Choroid plexus epithelial cell (primary cell): ENCODE results near the gene CFAP73.
A peak's percentile ranks its signal among the peaks of the same experiment; 100 is the strongest.

Experiments
- DNase-seq: peaks from one replicate; pipeline ENCODE4 v3.0.0-alpha.2; 2010; ENCODE audit warnings: low read depth
- H3K4me3 ChIP-seq: 2 replicates; pipeline ENCODE4 v1.5.1; 2011; ENCODE audit warnings: low read depth, mild to moderate bottlenecking, control low read depth, low read length, moderate library complexity
- TF ChIP-seq, protein P1 (sequence below): conservative IDR thresholded peaks from 2 replicates; pipeline ENCODE4 v1.5.1; 2011; ENCODE audit warnings: low read depth, mild to moderate bottlenecking, control low read depth, inconsistent platforms, low read length, moderate library complexity

CFAP73 gene

DNA sequence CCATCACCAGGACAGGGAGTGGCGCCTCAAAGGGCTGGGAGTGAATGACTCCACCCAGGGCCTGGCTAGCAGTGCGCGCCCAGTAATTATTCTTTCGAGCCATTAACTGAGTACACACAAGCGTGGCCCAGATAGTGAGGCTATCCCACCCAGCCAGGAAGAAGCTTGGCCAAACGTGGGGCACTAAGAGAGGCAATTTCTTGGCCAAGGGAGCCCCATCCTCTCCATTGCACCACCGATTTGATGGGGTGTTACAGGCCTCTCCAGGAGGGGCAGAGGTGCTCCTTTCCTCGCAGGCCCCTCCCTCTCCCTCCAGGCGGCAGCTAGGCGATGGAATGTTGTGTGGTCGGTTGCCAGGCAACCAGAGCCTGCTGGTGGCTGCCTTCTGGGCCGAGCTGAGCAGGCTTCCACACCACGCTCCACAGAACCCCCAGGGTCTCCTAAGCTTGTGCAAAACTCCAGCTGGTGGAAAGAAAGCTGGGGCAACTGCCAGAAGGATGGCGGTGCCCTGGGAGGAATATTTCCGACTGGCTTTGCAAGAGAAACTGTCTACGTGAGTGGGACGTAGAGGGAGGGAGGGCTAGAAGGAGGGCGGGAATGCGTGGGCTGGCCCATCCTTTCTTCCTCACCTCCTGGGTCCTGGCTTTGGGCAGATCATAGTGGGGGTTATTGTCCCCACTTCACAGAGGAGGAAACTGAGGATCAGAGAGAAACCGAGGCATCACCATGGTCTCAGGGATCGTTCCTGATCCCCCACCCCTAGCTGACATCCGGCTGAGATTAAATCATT is at the start of gene CFAP73:
TSS of gene CFAP73 (plus strand) at position 364 of the 790 bp plus-strand sequence. CDS start at position 498, 134 bp downstream.
- TF ChIP-seq, protein P1, sequence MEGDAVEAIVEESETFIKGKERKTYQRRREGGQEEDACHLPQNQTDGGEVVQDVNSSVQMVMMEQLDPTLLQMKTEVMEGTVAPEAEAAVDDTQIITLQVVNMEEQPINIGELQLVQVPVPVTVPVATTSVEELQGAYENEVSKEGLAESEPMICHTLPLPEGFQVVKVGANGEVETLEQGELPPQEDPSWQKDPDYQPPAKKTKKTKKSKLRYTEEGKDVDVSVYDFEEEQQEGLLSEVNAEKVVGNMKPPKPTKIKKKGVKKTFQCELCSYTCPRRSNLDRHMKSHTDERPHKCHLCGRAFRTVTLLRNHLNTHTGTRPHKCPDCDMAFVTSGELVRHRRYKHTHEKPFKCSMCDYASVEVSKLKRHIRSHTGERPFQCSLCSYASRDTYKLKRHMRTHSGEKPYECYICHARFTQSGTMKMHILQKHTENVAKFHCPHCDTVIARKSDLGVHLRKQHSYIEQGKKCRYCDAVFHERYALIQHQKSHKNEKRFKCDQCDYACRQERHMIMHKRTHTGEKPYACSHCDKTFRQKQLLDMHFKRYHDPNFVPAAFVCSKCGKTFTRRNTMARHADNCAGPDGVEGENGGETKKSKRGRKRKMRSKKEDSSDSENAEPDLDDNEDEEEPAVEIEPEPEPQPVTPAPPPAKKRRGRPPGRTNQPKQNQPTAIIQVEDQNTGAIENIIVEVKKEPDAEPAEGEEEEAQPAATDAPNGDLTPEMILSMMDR: no peak
- DNase-seq: peak; percentile 94
- H3K4me3 ChIP-seq: no peak within 1 kb of the TSS

DNA sequence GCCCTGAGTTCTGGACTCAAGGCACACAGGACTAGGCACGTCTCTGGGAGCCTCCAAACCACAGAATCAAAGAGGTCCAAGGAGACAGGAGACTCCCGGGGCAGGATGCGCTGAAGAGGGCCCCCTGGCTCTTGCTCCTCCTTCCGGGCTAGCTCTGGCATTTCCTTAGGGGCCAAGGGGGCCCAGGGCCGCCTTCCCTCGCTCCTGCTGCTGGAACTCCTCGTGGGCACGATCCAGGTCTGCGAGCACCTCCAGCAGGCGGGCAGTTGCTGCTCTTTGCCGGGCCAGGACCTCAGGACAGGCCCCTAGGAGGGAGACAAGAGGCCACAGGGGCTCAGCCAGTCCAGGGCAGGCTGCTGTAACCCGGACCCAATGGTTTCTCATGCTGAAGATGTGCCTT is 49.8 kb upstream of the CFAP73 start:
- TF ChIP-seq, protein P1: no peak
- DNase-seq: no peak

DNA sequence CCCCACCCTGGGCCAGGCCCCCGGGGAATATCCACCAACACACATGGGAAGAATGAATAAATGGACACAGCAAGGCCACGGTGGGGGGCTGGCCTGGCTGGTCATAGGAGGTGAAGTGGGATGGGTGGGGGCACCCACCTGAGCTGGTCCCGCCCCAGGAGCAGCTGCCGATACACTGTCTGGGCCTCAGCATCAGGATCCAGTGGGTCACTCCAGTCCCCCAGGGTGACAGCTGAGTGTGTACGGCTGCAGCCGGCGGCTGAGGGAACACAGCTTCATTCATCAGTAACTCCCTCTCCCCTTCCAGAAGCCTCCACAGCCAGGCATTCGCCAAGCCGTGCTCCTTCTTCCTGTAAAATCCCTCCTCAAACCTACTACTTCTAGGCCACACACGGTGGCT is 47.8 kb upstream of the CFAP73 start:
- no peak overlapping the region for H3K4me3 ChIP-seq
- no peak for DNase-seq
- TF ChIP-seq, protein P1: no peak

More for the DNA sequence above, 49.8 kb upstream of the CFAP73 start:
- no peak overlapping the region for H3K4me3 ChIP-seq

DNA sequence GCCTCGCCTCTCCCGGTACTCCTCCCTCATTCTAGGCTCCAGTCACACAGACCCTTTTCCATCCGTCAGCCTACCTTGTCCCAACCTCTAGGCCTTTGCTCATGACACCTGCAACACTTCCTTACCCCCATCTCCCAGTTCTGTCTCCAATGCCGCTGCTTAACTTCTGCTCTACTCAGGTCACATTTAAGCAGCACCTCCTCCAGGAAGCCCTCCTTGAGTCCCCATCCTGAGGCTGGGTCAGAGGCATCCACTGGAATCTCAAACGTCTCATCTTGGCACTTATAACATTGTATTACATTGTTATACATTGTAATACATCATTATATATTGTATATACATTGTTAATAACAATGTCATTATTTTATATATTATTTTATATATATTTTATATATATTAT is 46.7 kb upstream of the CFAP73 start:
- DNase-seq: no peak
- H3K4me3 ChIP-seq: no peak overlapping the region
- TF ChIP-seq, protein P1: no peak

DNA sequence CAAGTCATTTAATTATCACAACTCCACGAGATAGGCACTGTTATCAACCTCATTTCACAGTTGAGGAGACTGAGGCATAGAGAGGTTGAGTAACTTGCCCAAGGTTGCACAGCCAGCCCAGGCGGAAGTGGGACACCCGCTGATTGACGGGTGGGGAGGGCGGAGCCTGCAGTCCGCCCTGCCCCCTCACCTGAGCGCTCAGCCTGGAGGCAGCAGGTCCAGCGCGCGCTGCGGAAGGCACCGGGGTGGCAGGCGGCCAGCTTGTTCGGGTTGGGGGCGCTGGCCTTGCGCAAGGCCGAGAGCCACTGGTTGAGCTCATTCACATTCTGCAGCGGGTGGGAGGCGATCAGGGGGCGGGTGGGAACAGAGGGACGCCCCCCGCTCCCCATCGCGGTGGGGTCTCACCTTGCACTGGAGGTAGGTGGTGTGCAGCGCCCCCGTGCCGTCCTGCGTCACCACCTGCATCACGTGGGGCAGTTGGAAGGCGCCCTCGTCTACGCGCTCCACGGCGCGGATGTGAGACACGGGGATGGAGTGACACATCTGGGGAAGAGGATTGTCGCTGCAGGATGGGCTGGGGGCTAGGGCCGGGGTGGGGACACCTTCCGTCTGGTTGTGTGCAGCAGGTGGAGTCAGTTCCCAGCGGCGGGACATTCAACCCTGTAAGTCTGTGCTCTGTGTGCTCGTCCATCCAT is 45.6 kb upstream of the CFAP73 start:
- DNase-seq: no peak
- TF ChIP-seq, protein P1: no peak
- H3K4me3 ChIP-seq: no peak overlapping the region

DNA sequence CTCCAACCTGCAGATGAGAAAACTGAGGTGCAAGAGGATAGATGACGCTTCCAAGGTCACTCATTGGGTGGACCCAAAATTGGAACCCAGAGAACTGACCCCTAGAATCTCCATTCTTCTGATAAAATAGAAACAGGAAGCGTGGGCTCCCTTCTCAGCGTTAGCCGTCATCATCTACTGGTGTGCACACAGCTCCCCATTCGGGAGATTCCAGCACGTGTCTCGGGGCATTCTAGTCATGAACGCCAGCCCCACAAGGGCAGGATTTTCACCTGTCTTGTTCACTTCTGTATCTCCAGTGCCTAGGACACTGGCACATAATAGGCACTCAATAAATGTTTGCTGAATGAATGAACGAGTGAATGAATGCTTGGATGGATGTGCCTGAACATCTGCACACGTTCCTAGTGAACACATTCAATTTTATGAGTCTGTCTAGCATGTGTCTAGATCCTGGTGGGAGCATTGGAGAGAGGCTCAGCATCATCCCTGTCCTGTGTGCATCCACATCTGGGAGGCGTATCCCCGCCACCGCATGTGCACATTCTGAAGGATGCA is 44.5 kb upstream of the CFAP73 start:
- no peak overlapping the region for H3K4me3 ChIP-seq

More for the DNA sequence above, 44.5 kb upstream of the CFAP73 start:
- DNase-seq: no peak
- TF ChIP-seq, protein P1: no peak
